ENCODE measurements around the gene MKS1.

Gene MKS1

GRCh38 chr17:58252141-58252540 lies 33.1 kb upstream of the MKS1 start:
- Histone ChIP-seq H3K4me3 (ENCODE audit: low read depth in 1 of 2, low read length in 1 of 2) (no peak overlapping the region), H3K36me3 (no peaks in the 10 kb centered on the region), H3K9me3 (no peaks in the 10 kb centered on the region), H3K27ac (no peak overlapping the region), H3K27me3 (peaks cover 68% of the 10 kb centered on the region), H3K4me1 (ENCODE audit: control insufficient read depth in 1 of 2, insufficient read depth in 1 of 2, low read depth in 1 of 2, low read length in 1 of 2) (peaks cover 15 to 17% of the 10 kb centered on the region in 2 experiments)
- TF ChIP-seq CTCF (IDR thresholded peaks at IDR 0.05), result no peak

GRCh38 chr17:58250344-58251011 lies 31.4 kb upstream of the MKS1 start:
- H3K9me3 ChIP-seq, result no peaks in the 10 kb centered on the region
- H3K4me3 ChIP-seq (ENCODE audit: low read depth in 1 of 2, low read length in 1 of 2), result no peak overlapping the region
- H3K36me3 ChIP-seq, result no peaks in the 10 kb centered on the region
- peaks cover 15 to 17% of the 10 kb centered on the region in 2 experiments for H3K4me1 ChIP-seq (ENCODE audit: control insufficient read depth in 1 of 2, insufficient read depth in 1 of 2, low read depth in 1 of 2, low read length in 1 of 2)
- H3K27me3 ChIP-seq, result peaks cover 67% of the 10 kb centered on the region
- H3K27ac ChIP-seq, result no peak overlapping the region
- no peak for TF ChIP-seq CTCF (IDR thresholded peaks at IDR 0.05)

- H3K36me3 ChIP-seq, result no peaks in the 10 kb centered on the region
- H3K4me1 ChIP-seq (ENCODE audit: control insufficient read depth in 1 of 2, insufficient read depth in 1 of 2, low read depth in 1 of 2, low read length in 1 of 2), result peaks cover 15 to 17% of the 10 kb centered on the region in 2 experiments
- H3K9me3 ChIP-seq, result no peaks in the 10 kb centered on the region
- peak overlapping the region; percentile 46 to 59 for H3K4me3 ChIP-seq (ENCODE audit: low read depth in 1 of 2, low read length in 1 of 2)
- no peak overlapping the region for H3K27ac ChIP-seq
- peaks cover 67% of the 10 kb centered on the region for H3K27me3 ChIP-seq
- TF ChIP-seq CTCF (IDR thresholded peaks at IDR 0.05), result peak; percentile 88
Observed at GRCh38 chr17:58249270-58250133, 30.4 kb upstream of the MKS1 start.

- Histone ChIP-seq H3K4me1 (ENCODE audit: control insufficient read depth in 1 of 2, insufficient read depth in 1 of 2, low read depth in 1 of 2, low read length in 1 of 2) (peaks cover 15 to 17% of the 10 kb centered on the region in 2 experiments), H3K9me3 (no peaks in the 10 kb centered on the region), H3K27ac (no peak overlapping the region), H3K4me3 (ENCODE audit: low read depth in 1 of 2, low read length in 1 of 2) (peak overlapping the region in 1 of 2 experiments; percentile 59), H3K27me3 (peaks cover 66% of the 10 kb centered on the region), H3K36me3 (no peaks in the 10 kb centered on the region)
- TF ChIP-seq CTCF (IDR thresholded peaks at IDR 0.05), result no peak
Observed at GRCh38 chr17:58248955-58249269, 29.9 kb upstream of the MKS1 start.

GRCh38 chr17:58247511-58248363 lies 28.7 kb upstream of the MKS1 start:
- Histone ChIP-seq H3K9me3 (no peaks in the 10 kb centered on the region), H3K36me3 (no peaks in the 10 kb centered on the region), H3K4me3 (ENCODE audit: low read depth in 1 of 2, low read length in 1 of 2) (no peak overlapping the region), H3K27me3 (peaks cover 70% of the 10 kb centered on the region), H3K4me1 (ENCODE audit: control insufficient read depth in 1 of 2, insufficient read depth in 1 of 2, low read depth in 1 of 2, low read length in 1 of 2) (peaks cover 15 to 17% of the 10 kb centered on the region in 2 experiments), H3K27ac (no peak overlapping the region)
- no peak for TF ChIP-seq CTCF (IDR thresholded peaks at IDR 0.05)
